HEK293 (cell line): ENCODE data around the gene STX5.
A peak's percentile ranks its signal among the peaks of the same experiment; 100 is the strongest.

Experiments used
- BCL11B ChIP-seq: fragments of 450-650 bp; formaldehyde crosslinking; IDR thresholded peaks from 2 replicates; pipeline ENCODE4 v1.5.1; 2016; ENCODE audit warnings: low read depth, missing biosample characterization, missing genetic modification characterization
- CTCF ChIP-seq: fragments of 450-650 bp; formaldehyde crosslinking; IDR thresholded peaks from 2 replicates; pipeline ENCODE4 v1.5.1; 2016; ENCODE audit warnings: missing biosample characterization, missing genetic modification characterization
- GFI1B ChIP-seq: fragments of 450-650 bp; formaldehyde crosslinking; IDR thresholded peaks from 2 replicates; pipeline ENCODE4 v1.5.1; 2016; ENCODE audit warnings: missing biosample characterization, missing genetic modification characterization
- HOXD13 ChIP-seq: sonication (generic); formaldehyde crosslinking; IDR thresholded peaks from 2 replicates; pipeline ENCODE4 v1.8.0; 2022; ENCODE audit warnings: missing genetic modification reagents, borderline replicate concordance
- KLF1 ChIP-seq: fragments of 450-650 bp; formaldehyde crosslinking; IDR thresholded peaks from 2 replicates; pipeline ENCODE4 v1.5.1; 2016; ENCODE audit warnings: missing biosample characterization, missing genetic modification characterization
- KLF16 ChIP-seq: fragments of 450-650 bp; formaldehyde crosslinking; IDR thresholded peaks from 2 replicates; pipeline ENCODE4 v1.5.1; 2017; ENCODE audit warnings: missing biosample characterization, missing genetic modification characterization
- KLF9 ChIP-seq: fragments of 450-650 bp; formaldehyde crosslinking; IDR thresholded peaks from 2 replicates; pipeline ENCODE4 v1.5.1; 2016; ENCODE audit warnings: missing biosample characterization, missing genetic modification characterization, low read depth
- PATZ1 ChIP-seq: fragments of 450-650 bp; formaldehyde crosslinking; IDR thresholded peaks from 2 replicates; pipeline ENCODE4 v1.5.1; 2016; ENCODE audit warnings: missing biosample characterization, missing genetic modification characterization
- PRDM4 ChIP-seq: fragments of 450-650 bp; formaldehyde crosslinking; IDR thresholded peaks from 2 replicates; pipeline ENCODE4 v1.5.1; 2017; ENCODE audit warnings: missing biosample characterization, missing genetic modification characterization
- PRDM6 ChIP-seq: fragments of 450-650 bp; formaldehyde crosslinking; IDR thresholded peaks from 2 replicates; pipeline ENCODE4 v1.5.1; 2017; ENCODE audit warnings: missing biosample characterization, missing genetic modification characterization
- REST ChIP-seq: fragments of 450-650 bp; formaldehyde crosslinking; IDR thresholded peaks from 2 replicates; pipeline ENCODE4 v1.5.1; 2016; ENCODE audit warnings: missing biosample characterization, missing genetic modification characterization
- YY1 ChIP-seq: fragments of 450-650 bp; formaldehyde crosslinking; IDR thresholded peaks from 2 replicates; pipeline ENCODE4 v1.5.1; 2018; ENCODE audit warnings: missing biosample characterization, missing genetic modification characterization
- YY2 ChIP-seq: fragments of 450-650 bp; formaldehyde crosslinking; IDR thresholded peaks from 2 replicates; pipeline ENCODE4 v1.5.1; 2016; ENCODE audit warnings: missing biosample characterization, missing genetic modification characterization
- ZBTB48 ChIP-seq: fragments of 450-650 bp; formaldehyde crosslinking; IDR thresholded peaks from 2 replicates; pipeline ENCODE4 v1.5.1; 2016; ENCODE audit warnings: missing biosample characterization, missing genetic modification characterization
- ZBTB7A ChIP-seq: fragments of 450-650 bp; formaldehyde crosslinking; IDR thresholded peaks from 2 replicates; pipeline ENCODE4 v1.5.1; 2016; ENCODE audit warnings: low read depth, missing biosample characterization, missing genetic modification characterization
- ZIC2 ChIP-seq: fragments of 450-650 bp; formaldehyde crosslinking; IDR thresholded peaks from 2 replicates; pipeline ENCODE4 v1.5.1; 2016; ENCODE audit warnings: missing biosample characterization, missing genetic modification characterization
- ZNF10 ChIP-seq: fragments of 450-650 bp; formaldehyde crosslinking; IDR thresholded peaks from 2 replicates; pipeline ENCODE4 v1.5.1; 2017; ENCODE audit warnings: missing biosample characterization, missing genetic modification characterization
- ZNF146 ChIP-seq: fragments of 450-650 bp; formaldehyde crosslinking; IDR thresholded peaks from 2 replicates; pipeline ENCODE4 v1.5.1; 2016; ENCODE audit warnings: missing biosample characterization, missing genetic modification characterization
- ZNF2 ChIP-seq: fragments of 450-650 bp; formaldehyde crosslinking; IDR thresholded peaks from 2 replicates; pipeline ENCODE4 v1.5.1; 2016; ENCODE audit warnings: missing biosample characterization, missing genetic modification characterization
- ZNF223 ChIP-seq: fragments of 450-650 bp; formaldehyde crosslinking; IDR thresholded peaks from 2 replicates; pipeline ENCODE4 v1.5.1; 2016; ENCODE audit warnings: missing biosample characterization, missing genetic modification characterization
- ZNF23 ChIP-seq: fragments of 450-650 bp; formaldehyde crosslinking; IDR thresholded peaks from 2 replicates; pipeline ENCODE4 v1.5.1; 2016; ENCODE audit warnings: missing biosample characterization, missing genetic modification characterization, borderline replicate concordance
- ZNF335 ChIP-seq: fragments of 450-650 bp; formaldehyde crosslinking; conservative IDR thresholded peaks from 2 replicates; pipeline ENCODE4 v1.5.1; 2016; ENCODE audit warnings: missing biosample characterization, missing genetic modification characterization
- ZNF560 ChIP-seq: fragments of 450-650 bp; formaldehyde crosslinking; IDR thresholded peaks from 2 replicates; pipeline ENCODE4 v1.5.1; 2017; ENCODE audit warnings: missing biosample characterization, missing genetic modification characterization, borderline replicate concordance
- ZNF600 ChIP-seq: fragments of 450-650 bp; formaldehyde crosslinking; IDR thresholded peaks from 2 replicates; pipeline ENCODE4 v1.5.1; 2016; ENCODE audit warnings: missing biosample characterization, missing genetic modification characterization
- ZNF837 ChIP-seq: fragments of 450-650 bp; formaldehyde crosslinking; IDR thresholded peaks from 2 replicates; pipeline ENCODE4 v1.5.1; 2016; ENCODE audit warnings: missing biosample characterization, missing genetic modification characterization
- ZNF843 ChIP-seq: fragments of 450-650 bp; formaldehyde crosslinking; IDR thresholded peaks from 2 replicates; pipeline ENCODE4 v1.5.1; 2016; ENCODE audit warnings: missing biosample characterization, missing genetic modification characterization
- ZSCAN16 ChIP-seq: fragments of 450-650 bp; formaldehyde crosslinking; IDR thresholded peaks from 2 replicates; pipeline ENCODE4 v1.5.1; 2016; ENCODE audit warnings: missing biosample characterization, missing genetic modification characterization

The STX5 gene

GRCh38 chr11:62880803-62881578, 49.1 kb upstream of the STX5 start, which contains the start of gene SLC3A2 (continued):
- TF ChIP-seq ZSCAN16 (tag by site-specific recombination) = 0 out of 2 replicates have a peak, but pooled peaks have one; percentile 9
- peak; percentile 60; the same call in 1 of the 2 replicates for TF ChIP-seq ZNF843
- 0 out of 2 replicates have a peak, but pooled peaks have one; percentile 50 for TF ChIP-seq ZNF837 (tag by site-specific recombination)
- peak; percentile 90; the same call in 1 of the 2 replicates for TF ChIP-seq ZNF2 (tag by site-specific recombination)
- no peak for TF ChIP-seq GFI1B (tag by site-specific recombination)
- TF ChIP-seq ZNF335 (tag by site-specific recombination) = 0 out of 2 replicates have a peak, but pooled peaks have one; percentile 10
- 0 out of 2 replicates have a peak, but pooled peaks have one; percentile 6 for TF ChIP-seq HOXD13 (CRISPR knock-in tag)
- peak; percentile 65 for TF ChIP-seq YY2 (tag by site-specific recombination)
- peak; percentile 78; the same call in 1 of the 2 replicates for TF ChIP-seq BCL11B (tag by site-specific recombination)
- peak; percentile 73 for TF ChIP-seq KLF1 (tag by site-specific recombination)
- TF ChIP-seq KLF16 (tag by site-specific recombination) = peak; percentile 68
- peak; percentile 47; the same call in 1 of the 2 replicates for TF ChIP-seq ZNF23 (tag by site-specific recombination)
- TF ChIP-seq PRDM6 (tag by site-specific recombination) = peak; percentile 3; the same call in 1 of the 2 replicates
- peak; percentile 75 for TF ChIP-seq KLF9
- 0 out of 2 replicates have a peak, but pooled peaks have one; percentile 29 for TF ChIP-seq REST (tag by site-specific recombination)
- TF ChIP-seq ZNF560 (tag by site-specific recombination) = no peak
- peak; percentile 96; the same call in 1 of the 2 replicates for TF ChIP-seq PATZ1 (tag by site-specific recombination)
- TF ChIP-seq ZNF10 (tag by site-specific recombination) = peak; percentile 72
- peak; percentile 16 for TF ChIP-seq PRDM4
- no peak; the same call in 1 of the 2 replicates for TF ChIP-seq ZNF146 (tag by site-specific recombination)
- TF ChIP-seq ZNF600 (tag by site-specific recombination) = peak; percentile 72
- peak; percentile 22; the same call in 1 of the 2 replicates for TF ChIP-seq ZIC2 (tag by site-specific recombination)
- TF ChIP-seq ZBTB7A (tag by site-specific recombination) = peak; percentile 24; the same call in 1 of the 2 replicates
- 0 out of 2 replicates have a peak, but pooled peaks have one; percentile 33 for TF ChIP-seq ZNF223
- TF ChIP-seq CTCF (tag by site-specific recombination) = peak; percentile 97
- TF ChIP-seq YY1 (tag by site-specific recombination) = peak; percentile 85; the same call in 1 of the 2 replicates
- peak; percentile 68; the same call in 1 of the 2 replicates for TF ChIP-seq ZBTB48 (tag by site-specific recombination)
